HG03432 (cell line): Measurements from ENCODE around the gene DIP2C.
"Not testable (repeated sequence)": the region's sequence is repeated elsewhere in the genome, so short reads cannot be mapped to it uniquely, and the experiment has no call there.

Experiments used
- ATAC-seq: cut with Tn5 transposase; IDR thresholded peaks from one replicate; pipeline ENCODE4 v1.9.1; 2021; ENCODE audit warnings: mild to moderate bottlenecking, moderate library complexity; ENCODE audit not compliant: unreplicated experiment

Gene DIP2C

GRCh38 chr10:543862-544822 is 145.3 kb downstream of the DIP2C start:
- ATAC-seq = no peak

GRCh38 chr10:543131-543530 is 146.3 kb downstream of the DIP2C start:
- ATAC-seq = no peak

- ATAC-seq = peak; percentile 77
These were observed 147.6 kb downstream of the DIP2C start for GRCh38 chr10:541750-542371.

GRCh38 chr10:541041-541440 is 148.4 kb downstream of the DIP2C start:
- ATAC-seq = no peak

- ATAC-seq = no peak
These were observed 150.6 kb downstream of the DIP2C start for GRCh38 chr10:538895-539294.

GRCh38 chr10:536935-537334 is 152.5 kb downstream of the DIP2C start:
- no peak for ATAC-seq

- ATAC-seq = no peak
These were observed 153.0 kb downstream of the DIP2C start for GRCh38 chr10:536371-536925.

- no peak for ATAC-seq
These were observed 153.5 kb downstream of the DIP2C start for GRCh38 chr10:535952-536351.

- no peak for ATAC-seq
These were observed 154.4 kb downstream of the DIP2C start for GRCh38 chr10:535051-535450.

- ATAC-seq = no peak
These were observed 155.4 kb downstream of the DIP2C start for GRCh38 chr10:534047-534566.

GRCh38 chr10:533611-534010 is 155.9 kb downstream of the DIP2C start:
- no peak for ATAC-seq

- no peak for ATAC-seq
These were observed 156.3 kb downstream of the DIP2C start for GRCh38 chr10:533186-533585.

- ATAC-seq = not testable (repeated sequence)
These were observed 157.1 kb downstream of the DIP2C start for GRCh38 chr10:532331-532730.

GRCh38 chr10:531541-531940 is 157.9 kb downstream of the DIP2C start:
- no peak for ATAC-seq

GRCh38 chr10:530717-531116 is 158.8 kb downstream of the DIP2C start:
- ATAC-seq = no peak

GRCh38 chr10:529468-530230 is 159.8 kb downstream of the DIP2C start:
- no peak for ATAC-seq

- ATAC-seq = no peak
These were observed 161.0 kb downstream of the DIP2C start for GRCh38 chr10:528173-529165.

GRCh38 chr10:527416-527815 is 162.1 kb downstream of the DIP2C start:
- ATAC-seq = no peak

- ATAC-seq = no peak
These were observed 162.7 kb downstream of the DIP2C start for GRCh38 chr10:526651-527312.
